GM18907 (cell line): ENCODE measurements around the gene TSHZ3.

Source experiments
- ATAC-seq: cut with Tn5 transposase; IDR thresholded peaks from one replicate; pipeline ENCODE4 v1.9.1; 2021; ENCODE audit warnings: mild to moderate bottlenecking, moderate library complexity; ENCODE audit not compliant: unreplicated experiment

Gene TSHZ3

DNA sequence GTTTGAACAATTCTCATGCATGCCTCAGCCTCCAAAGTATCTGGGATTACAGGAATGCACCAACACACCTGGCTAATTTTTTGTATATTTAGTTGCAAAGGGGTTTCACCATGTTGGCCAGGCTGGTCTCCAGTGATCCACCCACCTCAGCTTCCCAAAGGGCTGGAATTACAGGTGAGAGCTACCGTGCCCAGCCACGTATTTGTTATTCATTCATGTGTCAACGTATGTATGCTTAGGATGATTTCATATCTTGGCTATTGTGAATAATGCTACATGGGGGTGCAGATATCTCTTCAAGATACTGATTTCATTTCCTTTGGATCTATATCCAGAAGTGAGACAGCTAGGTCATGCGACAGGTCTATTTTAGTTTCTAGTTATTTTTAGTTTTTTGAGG, 113.4 kb downstream of the TSHZ3 start:
- no peak for ATAC-seq

DNA sequence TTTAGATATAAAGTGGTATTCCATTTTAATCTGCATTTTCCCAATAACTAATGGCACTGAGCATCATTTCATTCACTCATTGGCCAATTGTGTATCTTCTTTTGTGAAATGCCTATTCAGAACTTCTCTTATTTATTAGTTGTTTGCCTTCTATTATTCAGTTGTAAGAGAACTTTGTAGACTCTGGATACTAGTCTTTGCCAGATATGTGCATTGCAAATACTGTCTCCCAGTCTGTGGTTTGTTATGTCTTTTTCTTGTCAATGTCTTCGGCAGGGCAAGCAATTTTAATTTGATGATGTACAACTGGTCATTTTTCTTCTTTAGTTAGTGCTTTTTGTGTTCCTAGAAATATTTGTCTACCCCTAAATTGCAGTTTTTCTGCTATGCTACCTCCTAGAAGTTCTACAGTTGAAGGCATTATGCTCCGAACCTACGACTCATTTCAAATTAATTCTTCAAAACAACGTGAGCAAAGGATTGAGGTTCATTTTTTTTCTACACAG, 115.9 kb downstream of the TSHZ3 start:
- no peak for ATAC-seq

DNA sequence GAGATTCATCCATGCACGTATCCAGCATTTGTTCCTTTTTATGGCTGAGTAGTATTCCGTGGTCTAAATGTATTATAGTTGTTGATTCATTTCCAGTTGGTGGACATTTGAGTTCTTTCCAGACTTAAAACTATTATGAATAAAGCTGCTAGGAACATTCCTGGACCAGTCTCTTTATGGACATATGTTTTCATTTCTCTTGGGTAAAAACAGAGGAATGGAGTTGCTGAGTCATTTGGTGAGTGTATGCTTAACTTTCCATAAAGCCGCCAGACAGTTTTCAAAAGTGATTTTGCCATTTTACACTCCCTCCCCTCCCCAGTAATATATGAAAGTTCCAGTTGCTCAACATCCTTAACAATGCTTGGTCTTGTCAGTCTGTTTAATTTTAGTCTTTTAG, 116.4 kb downstream of the TSHZ3 start:
- no peak for ATAC-seq

DNA sequence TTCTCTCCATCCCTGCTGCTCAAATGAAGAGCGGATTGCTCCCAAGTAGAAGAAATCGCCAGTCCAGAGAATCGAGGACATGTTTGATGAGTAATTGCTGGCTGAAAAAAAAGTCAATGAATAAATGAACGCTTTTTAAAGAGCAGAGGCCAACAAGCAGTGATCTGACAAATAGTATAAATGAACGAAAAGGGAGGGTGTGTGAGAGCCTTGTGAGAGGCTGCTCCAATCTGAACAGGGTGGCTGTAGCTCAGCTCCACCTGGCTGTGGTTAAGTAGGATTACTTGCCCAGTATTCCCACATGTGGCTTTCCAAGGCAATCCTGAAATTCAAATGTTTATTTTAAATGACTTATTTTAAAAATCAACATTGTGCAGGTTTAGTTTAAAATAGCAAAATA, 117.1 kb downstream of the TSHZ3 start:
- ATAC-seq = no peak

DNA sequence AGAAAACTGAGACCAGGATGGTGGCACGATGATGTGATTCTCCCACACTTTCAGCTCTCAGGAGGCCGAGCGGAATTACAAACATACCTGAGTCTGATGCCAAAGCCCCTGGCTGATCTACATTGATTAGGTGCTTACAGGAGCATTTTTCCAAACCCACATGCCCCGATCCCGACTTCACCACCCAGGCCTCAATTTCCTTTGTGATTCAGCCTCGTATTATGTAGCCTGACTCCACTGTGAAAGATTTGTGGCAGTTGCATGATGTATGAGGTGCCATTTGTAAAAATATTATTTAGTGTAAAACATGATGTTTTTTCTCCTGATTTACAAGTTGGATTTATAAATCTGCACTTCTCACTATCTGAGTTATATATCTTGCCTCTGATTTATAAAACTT, 118.0 kb downstream of the TSHZ3 start:
- no peak for ATAC-seq

DNA sequence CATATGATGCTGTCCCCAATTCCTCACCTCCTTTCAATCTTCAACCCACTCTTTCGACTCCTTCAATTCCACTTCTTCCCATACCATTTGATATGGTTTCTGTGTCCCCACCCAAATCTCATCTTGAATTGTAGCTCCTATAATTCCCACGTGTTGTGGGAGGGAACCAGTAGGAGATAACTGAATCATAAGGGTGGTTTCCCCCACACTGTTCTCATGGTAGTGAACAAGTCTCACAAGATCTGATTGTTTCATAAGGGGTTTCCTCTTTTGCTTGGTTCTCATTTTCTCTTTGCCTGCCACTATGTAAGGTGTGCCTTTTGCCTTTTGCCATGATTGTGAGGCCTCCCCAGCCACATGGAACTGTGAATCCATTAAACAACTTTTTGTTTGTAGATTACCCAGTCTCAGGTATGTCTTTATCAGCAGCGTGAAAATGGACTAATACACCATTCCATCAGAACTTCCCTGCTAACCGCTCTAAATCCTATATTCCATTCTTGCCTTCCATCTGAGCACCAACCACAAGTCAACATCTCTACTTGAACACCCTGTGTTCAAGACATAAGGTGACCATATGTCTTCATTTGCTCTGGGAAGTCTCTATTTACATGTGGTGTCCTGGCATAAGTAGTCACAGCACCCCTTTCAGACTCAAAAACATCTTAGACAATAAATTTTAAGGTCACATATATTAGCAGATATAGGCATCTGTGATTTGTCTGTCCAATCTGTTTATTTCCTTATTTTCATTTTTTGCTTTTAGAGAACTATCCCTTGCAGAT, 122.9 kb downstream of the TSHZ3 start:
- no peak for ATAC-seq
